Measurements from ENCODE around the gene TMEM52.
A peak's percentile ranks its signal among the peaks of the same experiment; 100 is the strongest.

Gene TMEM52

DNA sequence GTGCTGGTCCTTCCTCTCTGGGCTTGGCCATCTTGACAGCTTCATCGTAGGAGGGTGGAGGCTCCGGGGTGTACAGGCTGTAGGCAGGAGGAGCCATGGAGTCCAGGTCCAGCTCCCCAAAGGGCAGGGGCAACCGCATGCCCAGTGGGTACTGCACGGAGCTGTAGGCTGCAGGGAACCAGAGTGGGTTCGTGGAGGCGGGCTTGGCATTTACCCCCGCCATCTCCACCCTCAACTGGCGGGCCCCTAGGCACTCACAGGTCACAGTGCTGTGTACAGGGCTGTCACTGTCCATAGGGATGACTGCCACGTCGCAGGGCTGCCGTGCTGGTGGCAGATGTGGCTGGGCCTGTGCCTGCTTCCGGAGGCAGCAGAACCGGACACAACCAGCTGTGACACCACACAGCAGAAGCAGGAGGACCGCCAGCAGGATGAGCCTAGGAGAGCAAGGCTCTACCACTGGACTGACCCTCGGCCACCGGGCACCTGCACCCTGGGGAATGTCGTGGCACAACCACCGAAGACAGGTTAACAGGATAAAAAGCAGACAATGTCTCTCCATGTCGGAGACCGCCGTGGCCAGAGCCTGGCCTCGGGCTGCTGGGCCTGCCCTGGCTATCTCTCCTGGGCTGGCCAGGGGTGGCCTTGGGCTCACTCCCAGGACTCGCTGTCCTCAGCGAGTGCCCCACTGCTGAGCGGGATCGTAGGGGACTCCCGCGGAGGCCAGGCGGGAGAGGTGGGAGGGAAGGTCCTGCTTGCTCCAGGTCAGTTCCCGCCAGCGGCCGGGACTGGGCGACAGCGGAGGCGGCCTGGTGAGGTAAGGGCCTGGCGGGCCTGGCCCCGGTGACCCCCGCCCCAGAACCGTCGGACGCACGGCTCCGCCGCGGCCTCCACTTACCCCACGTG, 831 bp downstream of the TMEM52 start:
- Histone ChIP-seq H3K4me2 (ENCODE audit: low read depth, low read length) (peak overlapping the region; percentile 98), H3K27me3 (replicated peaks; ENCODE audit: insufficient read depth, low read length) (peaks cover 25% of the 10 kb centered on the region), H2AFZ (ENCODE audit: low read length) (peak overlapping the region; percentile 92), H3K79me2 (ENCODE audit: low read length) (no peaks in the 10 kb centered on the region), H3K9ac (ENCODE audit: low read length) (peak overlapping the region; percentile 54; the same call in 1 of the 2 replicates), H3K27ac (ENCODE audit: low read length) (peak overlapping the region; percentile 37; the same call in 1 of the 2 replicates), H3K4me1 (ENCODE audit: low read length) (peaks cover 10% of the 10 kb centered on the region), H3K9me3 (replicated peaks; ENCODE audit: insufficient read depth, low read length) (no peaks in the 10 kb centered on the region), H3K4me3 (ENCODE audit: low read length) (peak overlapping the region; percentile 69), H4K20me1 (ENCODE audit: insufficient read depth, low read length) (no peaks in the 10 kb centered on the region), H3F3A (ENCODE audit: insufficient read depth, low read length) (no peaks in the 10 kb centered on the region), H3K36me3 (replicated peaks; ENCODE audit: insufficient read depth, low read length) (no peaks in the 10 kb centered on the region), H3K9me2 (replicated peaks; ENCODE audit: insufficient read depth, low read length) (no peaks in the 10 kb centered on the region)
- TF ChIP-seq CTCF (IDR thresholded peaks at IDR 0.05; ENCODE audit: low read length), result no peak
- no peak for TF ChIP-seq EZH2 (optimal IDR thresholded peaks at IDR 0.05; ENCODE audit: low read depth, low read length)
- no peak for TF ChIP-seq EZH2phosphoT487 (IDR thresholded peaks at IDR 0.05; ENCODE audit: low read length)
- no peak for DNase-seq

DNA sequence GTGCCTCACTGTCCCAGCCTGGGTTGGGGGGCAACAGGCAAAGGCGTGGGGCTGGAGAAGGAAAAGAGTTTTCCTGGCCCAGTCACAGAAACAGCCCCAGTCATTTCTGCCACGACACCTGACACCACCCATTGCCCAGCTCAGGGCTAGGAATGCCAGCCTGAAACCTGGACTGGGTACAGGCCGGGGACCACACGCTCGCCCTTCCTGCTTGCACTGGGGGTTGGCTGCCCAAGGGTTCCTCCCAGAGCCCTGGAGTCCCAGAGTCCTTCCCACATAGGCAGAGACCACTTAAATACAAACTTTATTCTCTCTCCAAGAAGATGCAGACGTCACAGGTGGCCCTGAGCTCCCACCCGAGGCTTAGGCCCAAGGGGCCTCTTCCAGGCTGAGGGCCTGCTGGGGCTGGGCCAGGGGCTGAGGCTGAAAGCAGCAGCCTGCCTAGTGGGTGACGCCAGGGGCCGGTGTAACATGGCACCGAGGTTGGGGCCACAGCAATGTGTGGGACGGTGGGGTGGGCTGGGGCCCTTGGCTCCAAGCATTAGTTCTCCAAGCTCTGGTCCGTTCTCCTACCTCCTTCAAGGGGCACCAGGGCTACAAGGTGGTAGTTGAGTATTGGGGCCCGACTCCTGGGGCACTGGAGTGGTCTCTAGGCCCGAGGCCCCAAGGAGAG, 1.6 kb downstream of the TMEM52 start:
- Histone ChIP-seq H3K9me3 (replicated peaks; ENCODE audit: insufficient read depth, low read length) (no peaks in the 10 kb centered on the region), H3K9ac (ENCODE audit: low read length) (no peak overlapping the region), H3K27me3 (replicated peaks; ENCODE audit: insufficient read depth, low read length) (peaks cover 17% of the 10 kb centered on the region), H3K79me2 (ENCODE audit: low read length) (no peaks in the 10 kb centered on the region), H3K9me2 (replicated peaks; ENCODE audit: insufficient read depth, low read length) (no peaks in the 10 kb centered on the region), H3K27ac (ENCODE audit: low read length) (no peak overlapping the region), H3K4me2 (ENCODE audit: low read depth, low read length) (no peak overlapping the region), H3K36me3 (replicated peaks; ENCODE audit: insufficient read depth, low read length) (no peaks in the 10 kb centered on the region), H3K4me1 (ENCODE audit: low read length) (peaks cover 10% of the 10 kb centered on the region), H3K4me3 (ENCODE audit: low read length) (no peak overlapping the region), H4K20me1 (ENCODE audit: insufficient read depth, low read length) (no peaks in the 10 kb centered on the region), H2AFZ (ENCODE audit: low read length) (no peak overlapping the region), H3F3A (ENCODE audit: insufficient read depth, low read length) (no peaks in the 10 kb centered on the region)
- no peak for TF ChIP-seq CTCF (IDR thresholded peaks at IDR 0.05; ENCODE audit: low read length)
- no peak for TF ChIP-seq EZH2 (optimal IDR thresholded peaks at IDR 0.05; ENCODE audit: low read depth, low read length)
- TF ChIP-seq EZH2phosphoT487 (IDR thresholded peaks at IDR 0.05; ENCODE audit: low read length), result no peak
- DNase-seq, result no peak

DNA sequence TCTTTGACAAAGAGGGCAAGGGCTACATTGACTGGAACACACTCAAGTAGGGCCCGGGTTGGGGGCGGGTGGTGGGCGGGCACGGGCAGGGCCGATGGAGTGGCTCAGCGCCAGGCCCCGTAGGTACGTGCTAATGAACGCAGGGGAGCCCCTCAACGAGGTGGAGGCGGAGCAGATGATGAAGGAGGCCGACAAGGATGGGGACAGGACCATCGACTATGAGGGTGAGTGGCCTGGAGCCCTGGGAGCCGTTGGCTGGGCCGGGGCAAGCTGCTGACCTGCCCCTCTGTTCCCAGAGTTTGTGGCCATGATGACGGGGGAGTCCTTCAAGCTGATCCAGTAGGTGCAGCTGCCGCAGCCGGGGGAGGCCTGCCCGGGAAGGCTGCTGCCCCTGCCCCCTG, 2.2 kb downstream of the TMEM52 start:
- no peak overlapping the region for H3K9ac ChIP-seq (ENCODE audit: low read length)
- no peaks in the 10 kb centered on the region for H3F3A ChIP-seq (ENCODE audit: insufficient read depth, low read length)
- H3K27me3 ChIP-seq (replicated peaks; ENCODE audit: insufficient read depth, low read length), result peaks cover 11% of the 10 kb centered on the region
- no peaks in the 10 kb centered on the region for H3K79me2 ChIP-seq (ENCODE audit: low read length)
- no peak for TF ChIP-seq EZH2phosphoT487 (IDR thresholded peaks at IDR 0.05; ENCODE audit: low read length)
- H3K4me1 ChIP-seq (ENCODE audit: low read length), result peaks cover 10% of the 10 kb centered on the region
- H3K27ac ChIP-seq (ENCODE audit: low read length), result no peak overlapping the region
- H3K4me3 ChIP-seq (ENCODE audit: low read length), result no peak overlapping the region
- no peaks in the 10 kb centered on the region for H3K9me3 ChIP-seq (replicated peaks; ENCODE audit: insufficient read depth, low read length)
- H3K9me2 ChIP-seq (replicated peaks; ENCODE audit: insufficient read depth, low read length), result no peaks in the 10 kb centered on the region
- no peak overlapping the region for H2AFZ ChIP-seq (ENCODE audit: low read length)
- no peak overlapping the region for H3K4me2 ChIP-seq (ENCODE audit: low read depth, low read length)
- H4K20me1 ChIP-seq (ENCODE audit: insufficient read depth, low read length), result no peaks in the 10 kb centered on the region
- no peaks in the 10 kb centered on the region for H3K36me3 ChIP-seq (replicated peaks; ENCODE audit: insufficient read depth, low read length)
- no peak for DNase-seq
